Esophagus muscularis mucosa (tissue), 4 donors: ENCODE measurements around the gene EXD1. TPM values are rescaled to one million over a fixed set of nuclear protein-coding genes. Genes with fewer than 3 reads are reported as not detected.

ENCODE experiments used
- DNase-seq: peaks from one replicate; pipeline ENCODE4 v3.0.0-alpha.2; 2017; ENCODE audit errors: extremely low spot score
- H3K27ac ChIP-seq, 4 donors: fragments of 200-600 bp; sonication (generic); replicated peaks in 1 of 4; 1 replicate in 3 of 4; 2 replicates in 1 of 4; pipeline ENCODE4 v1.5.1; 2016 to 2019; ENCODE audit warnings: mild to moderate bottlenecking in 1 of 4
- H3K27me3 ChIP-seq, 4 donors: fragments of 200-600 bp; sonication (generic); one replicate each; pipeline versions ENCODE4 v1.5.1 to v1.6.0; 2016 to 2019
- H3K36me3 ChIP-seq, 4 donors: fragments of 200-600 bp; sonication (generic); one replicate each; pipeline ENCODE4 v1.5.1; 2016 to 2019
- H3K4me1 ChIP-seq, 4 donors: fragments of 200-600 bp; sonication (generic); one replicate each; pipeline ENCODE4 v1.5.1; 2016 to 2019
- H3K4me3 ChIP-seq, 4 donors: fragments of 200-600 bp; sonication (generic); 1 replicate in 2 of 4; 2 replicates in 2 of 4; pipeline ENCODE4 v1.5.1; 2016 to 2019; ENCODE audit warnings: mild to moderate bottlenecking in 4 of 4, moderate library complexity in 1 of 4
- H3K9me3 ChIP-seq, 4 donors: fragments of 200-600 bp; sonication (generic); 1 replicate in 3 of 4; 2 replicates in 1 of 4; pipeline ENCODE4 v1.5.1; 2016 to 2019
- CTCF ChIP-seq, 3 experiments: fragments of 200-600 bp in 2 of 3; fragments of 450-650 bp in 1 of 3; sonication (generic) in 2 of 3; IDR thresholded peaks; one replicate each; pipeline ENCODE4 v1.5.1; 2017 to 2019; ENCODE audit warnings: antibody characterized with exemption in 3 of 3, mild to moderate bottlenecking in 2 of 3, moderate library complexity in 1 of 3
- EP300 ChIP-seq: sonication (generic); formaldehyde crosslinking; IDR thresholded peaks from one replicate; pipeline ENCODE4 v1.6.1; 2017; ENCODE audit warnings: antibody characterized with exemption
- POLR2A ChIP-seq: fragments of 450-650 bp; IDR thresholded peaks from one replicate; pipeline ENCODE4 v1.6.1; 2017; ENCODE audit warnings: antibody characterized with exemption, moderate library complexity, mild to moderate bottlenecking, low read depth
- POLR2AphosphoS5 ChIP-seq, 2 donors: sonication (generic); formaldehyde crosslinking; IDR thresholded peaks; one replicate each; pipeline ENCODE4 v1.6.1; 2017; ENCODE audit warnings: antibody characterized with exemption in 2 of 2
- WGBS: methylation state at CpG from one replicate; pipeline ENCODE4 v1.1.5; 2018; 5-methylcytosine and 5-hydroxymethylcytosine counted together
- intact Hi-C: fragments of 100-400 bp; cut with DNase I; formaldehyde crosslinking; loops from one replicate; pipeline ENCODE4 v1.15.1; 2023
- total RNA-seq, 4 donors: library from RNA; depleted of rRNA; stranded (reverse); fragments of >200 nt; gene quantifications; one replicate each; pipeline versions ENCODE4 v1.1.0 to v1.2.1, GENCODE V29; 2016

EXD1 gene
- total RNA-seq, 4 donors from 2014 or later = not detected

- H3K27me3 ChIP-seq = peaks cover 0 to 3% (median 0%) of the 10 kb centered on the region in 4 donors
- no peak overlapping the region for H3K27ac ChIP-seq
- 79% methylated on average over 2 of the region's 2 CpGs for WGBS
- DNase-seq = no peak
- no peak overlapping the region for H3K4me3 ChIP-seq
- intact Hi-C loops = no loop called here
- TF ChIP-seq POLR2A = no peak
- no peak for TF ChIP-seq CTCF (IDR thresholded peaks at IDR 0.05)
- TF ChIP-seq EP300 = no peak
- no peak for TF ChIP-seq POLR2AphosphoS5 (IDR thresholded peaks at IDR 0.05)
- no peaks in the 10 kb centered on the region for H3K36me3 ChIP-seq
- H3K9me3 ChIP-seq = no peaks in the 10 kb centered on the region
- no peaks in the 10 kb centered on the region for H3K4me1 ChIP-seq
These were observed 76.1 kb downstream of the EXD1 start for GRCh38 chr15:41154412-41154811.

- WGBS = 91% methylated on average over 5 of the region's 5 CpGs
- TF ChIP-seq POLR2AphosphoS5 (IDR thresholded peaks at IDR 0.05) = no peak
- no peak for TF ChIP-seq CTCF (IDR thresholded peaks at IDR 0.05)
- no peak for TF ChIP-seq EP300
- TF ChIP-seq POLR2A = no peak
These were observed 76.8 kb downstream of the EXD1 start for GRCh38 chr15:41153733-41154132.

GRCh38 chr15:41151451-41152005, 79.0 kb downstream of the EXD1 start:
- no peak for DNase-seq
- intact Hi-C loops = no loop called here
- H3K27ac ChIP-seq = no peak overlapping the region
- H3K4me3 ChIP-seq = no peak overlapping the region
- H3K36me3 ChIP-seq = no peaks in the 10 kb centered on the region
- WGBS = 91% methylated on average over 16 of the region's 37 CpGs
- no peaks in the 10 kb centered on the region for H3K9me3 ChIP-seq
- no peaks in the 10 kb centered on the region for H3K27me3 ChIP-seq
- H3K4me1 ChIP-seq = no peaks in the 10 kb centered on the region
- TF ChIP-seq POLR2A (no peak), EP300 (no peak), CTCF (IDR thresholded peaks at IDR 0.05) (no peak), POLR2AphosphoS5 (IDR thresholded peaks at IDR 0.05) (no peak)

More at GRCh38 chr15:41153733-41154132, 76.8 kb downstream of the EXD1 start:
- Histone ChIP-seq H3K9me3 (no peaks in the 10 kb centered on the region), H3K36me3 (no peaks in the 10 kb centered on the region), H3K27me3 (peaks cover 0 to 3% (median 0%) of the 10 kb centered on the region in 4 donors), H3K4me1 (no peaks in the 10 kb centered on the region), H3K27ac (no peak overlapping the region), H3K4me3 (no peak overlapping the region)
- no peak for DNase-seq
- intact Hi-C loops = no loop called here

DNA sequence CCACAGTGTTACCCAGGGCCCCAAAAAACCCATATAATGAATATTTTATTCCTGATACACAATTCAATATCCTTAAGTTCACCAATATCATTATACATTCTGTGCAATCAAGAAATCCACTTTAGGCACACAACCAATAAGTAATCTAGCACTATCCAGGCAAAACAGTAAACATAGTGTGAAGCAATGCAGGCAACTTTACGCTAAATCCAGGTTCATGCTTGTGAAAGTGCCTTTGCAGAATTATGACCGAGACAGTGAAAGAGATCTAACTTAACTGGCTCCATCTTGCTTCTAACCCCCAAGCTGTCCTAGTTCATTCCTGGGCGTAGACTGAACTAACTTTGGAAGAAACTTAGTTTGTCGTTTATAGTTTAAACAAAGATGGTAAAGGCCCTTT, 80.3 kb downstream of the EXD1 start:
- no peak for DNase-seq
- H3K4me3 ChIP-seq = no peak overlapping the region
- no peaks in the 10 kb centered on the region for H3K9me3 ChIP-seq
- intact Hi-C loops = no loop called here
- no peak overlapping the region for H3K27ac ChIP-seq
- H3K36me3 ChIP-seq = no peaks in the 10 kb centered on the region
- TF ChIP-seq EP300 (no peak), POLR2AphosphoS5 (IDR thresholded peaks at IDR 0.05) (no peak), POLR2A (no peak), CTCF (IDR thresholded peaks at IDR 0.05) (no peak)
- 82% methylated on average over 4 of the region's 4 CpGs for WGBS
- H3K4me1 ChIP-seq = no peaks in the 10 kb centered on the region
- no peaks in the 10 kb centered on the region for H3K27me3 ChIP-seq

- no peak for DNase-seq
- TF ChIP-seq POLR2A = no peak
- TF ChIP-seq EP300 = no peak
- TF ChIP-seq POLR2AphosphoS5 (IDR thresholded peaks at IDR 0.05) = no peak
- no peak for TF ChIP-seq CTCF (IDR thresholded peaks at IDR 0.05)
- Histone ChIP-seq H3K4me1 (no peaks in the 10 kb centered on the region), H3K27ac (no peak overlapping the region), H3K27me3 (no peaks in the 10 kb centered on the region), H3K36me3 (no peaks in the 10 kb centered on the region), H3K9me3 (no peaks in the 10 kb centered on the region), H3K4me3 (no peak overlapping the region)
- intact Hi-C loops = no loop called here
- WGBS = 69% methylated on average over 2 of the region's 2 CpGs
These were observed 82.5 kb downstream of the EXD1 start for GRCh38 chr15:41148065-41148464.
